ENCODE measurements around the gene TMEM18.

Gene TMEM18

GRCh38 chr2:696999-697627 is 19.9 kb upstream of the TMEM18 start:
- DNase-seq (ENCODE audit: extremely low read depth, insufficient read length) = no peak
- Histone ChIP-seq H3K27me3 (replicated peaks; ENCODE audit: control insufficient read depth, insufficient read depth, low read length) (no peaks in the 10 kb centered on the region), H3K4me3 (replicated peaks; ENCODE audit: low read depth, low read length) (no peak overlapping the region), H3K36me3 (ENCODE audit: control insufficient read depth, insufficient read depth, low read length) (no peaks in the 10 kb centered on the region)
- TF ChIP-seq CTCF (IDR thresholded peaks at IDR 0.05; ENCODE audit: insufficient read depth, low read length, poor library complexity, severe bottlenecking) = no peak

- DNase-seq (ENCODE audit: extremely low read depth, insufficient read length) = peak; percentile 38
- TF ChIP-seq CTCF (IDR thresholded peaks at IDR 0.05; ENCODE audit: insufficient read depth, low read length, poor library complexity, severe bottlenecking) = no peak
- no peaks in the 10 kb centered on the region for H3K27me3 ChIP-seq (replicated peaks; ENCODE audit: control insufficient read depth, insufficient read depth, low read length)
- H3K36me3 ChIP-seq (ENCODE audit: control insufficient read depth, insufficient read depth, low read length) = no peaks in the 10 kb centered on the region
- no peak overlapping the region for H3K4me3 ChIP-seq (replicated peaks; ENCODE audit: low read depth, low read length)
Observed at GRCh38 chr2:696463-696862, 19.3 kb upstream of the TMEM18 start.

- H3K27me3 ChIP-seq (replicated peaks; ENCODE audit: control insufficient read depth, insufficient read depth, low read length) = no peaks in the 10 kb centered on the region
- no peak for DNase-seq (ENCODE audit: extremely low read depth, insufficient read length)
- no peak overlapping the region for H3K4me3 ChIP-seq (replicated peaks; ENCODE audit: low read depth, low read length)
- TF ChIP-seq CTCF (IDR thresholded peaks at IDR 0.05; ENCODE audit: insufficient read depth, low read length, poor library complexity, severe bottlenecking) = no peak
- no peaks in the 10 kb centered on the region for H3K36me3 ChIP-seq (ENCODE audit: control insufficient read depth, insufficient read depth, low read length)
Observed at GRCh38 chr2:694906-695510, 17.8 kb upstream of the TMEM18 start.

- no peaks in the 10 kb centered on the region for H3K27me3 ChIP-seq (replicated peaks; ENCODE audit: control insufficient read depth, insufficient read depth, low read length)
- TF ChIP-seq CTCF (IDR thresholded peaks at IDR 0.05; ENCODE audit: insufficient read depth, low read length, poor library complexity, severe bottlenecking) = no peak
- no peaks in the 10 kb centered on the region for H3K36me3 ChIP-seq (ENCODE audit: control insufficient read depth, insufficient read depth, low read length)
- no peak for DNase-seq (ENCODE audit: extremely low read depth, insufficient read length)
- H3K4me3 ChIP-seq (replicated peaks; ENCODE audit: low read depth, low read length) = no peak overlapping the region
Observed at GRCh38 chr2:694174-694573, 17.0 kb upstream of the TMEM18 start.

GRCh38 chr2:693606-694005 is 16.4 kb upstream of the TMEM18 start:
- no peaks in the 10 kb centered on the region for H3K27me3 ChIP-seq (replicated peaks; ENCODE audit: control insufficient read depth, insufficient read depth, low read length)
- H3K36me3 ChIP-seq (ENCODE audit: control insufficient read depth, insufficient read depth, low read length) = no peaks in the 10 kb centered on the region
- DNase-seq (ENCODE audit: extremely low read depth, insufficient read length) = no peak
- H3K4me3 ChIP-seq (replicated peaks; ENCODE audit: low read depth, low read length) = no peak overlapping the region
- no peak for TF ChIP-seq CTCF (IDR thresholded peaks at IDR 0.05; ENCODE audit: insufficient read depth, low read length, poor library complexity, severe bottlenecking)
